ENCODE results near the gene ASGR1. TPM values are rescaled to one million over a fixed set of nuclear protein-coding genes. Genes with fewer than 3 reads are reported as not detected.

ASGR1 gene
- total and polyA plus RNA-seq, 11 donors = 0.19 to 3.5 (median 0.53) TPM; not detected in 3

DNA sequence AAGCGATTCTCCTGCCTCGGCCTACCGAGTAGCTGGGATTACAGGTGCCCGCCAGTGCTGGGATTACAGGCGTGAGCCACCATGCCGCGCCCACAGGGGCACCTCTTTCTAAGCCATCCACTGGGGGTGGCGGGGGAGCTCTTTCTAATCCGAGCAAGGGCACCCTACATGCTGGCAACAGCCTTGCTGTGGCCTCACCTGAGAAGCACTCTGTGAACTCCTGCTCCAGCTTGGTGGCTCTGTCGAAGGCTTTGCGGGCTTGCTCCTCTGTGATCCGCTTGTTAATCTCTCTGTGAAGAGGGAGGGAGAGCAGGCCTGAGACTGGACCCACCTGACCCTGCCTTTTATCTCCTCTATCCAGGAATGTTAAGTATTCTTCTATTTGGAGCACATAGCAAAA lies 11.9 kb upstream of the ASGR1 start:
- DNase-seq = no peak
- TF ChIP-seq, protein P1, sequence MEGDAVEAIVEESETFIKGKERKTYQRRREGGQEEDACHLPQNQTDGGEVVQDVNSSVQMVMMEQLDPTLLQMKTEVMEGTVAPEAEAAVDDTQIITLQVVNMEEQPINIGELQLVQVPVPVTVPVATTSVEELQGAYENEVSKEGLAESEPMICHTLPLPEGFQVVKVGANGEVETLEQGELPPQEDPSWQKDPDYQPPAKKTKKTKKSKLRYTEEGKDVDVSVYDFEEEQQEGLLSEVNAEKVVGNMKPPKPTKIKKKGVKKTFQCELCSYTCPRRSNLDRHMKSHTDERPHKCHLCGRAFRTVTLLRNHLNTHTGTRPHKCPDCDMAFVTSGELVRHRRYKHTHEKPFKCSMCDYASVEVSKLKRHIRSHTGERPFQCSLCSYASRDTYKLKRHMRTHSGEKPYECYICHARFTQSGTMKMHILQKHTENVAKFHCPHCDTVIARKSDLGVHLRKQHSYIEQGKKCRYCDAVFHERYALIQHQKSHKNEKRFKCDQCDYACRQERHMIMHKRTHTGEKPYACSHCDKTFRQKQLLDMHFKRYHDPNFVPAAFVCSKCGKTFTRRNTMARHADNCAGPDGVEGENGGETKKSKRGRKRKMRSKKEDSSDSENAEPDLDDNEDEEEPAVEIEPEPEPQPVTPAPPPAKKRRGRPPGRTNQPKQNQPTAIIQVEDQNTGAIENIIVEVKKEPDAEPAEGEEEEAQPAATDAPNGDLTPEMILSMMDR (IDR thresholded peaks at IDR 0.05) = no peak
- TF ChIP-seq POLR2A (IDR thresholded peaks at IDR 0.05) = no peak
- no peaks in the 10 kb centered on the region for H3K27me3 ChIP-seq
- no peak overlapping the region for H3K27ac ChIP-seq
- no peak for ATAC-seq
- 84 to 88% (median 87%) methylated on average over 12 of the region's 12 CpGs for WGBS, 4 donors
- no peaks in the 10 kb centered on the region for H3K9me3 ChIP-seq
- H3K36me3 ChIP-seq = peaks cover 0 to 50% (median 30%) of the 10 kb centered on the region in 9 donors
- H3K4me1 ChIP-seq = no peaks in the 10 kb centered on the region
- intact Hi-C loops (cut with DNase I) = no loop called here
- no peak overlapping the region for H3K4me3 ChIP-seq

DNA sequence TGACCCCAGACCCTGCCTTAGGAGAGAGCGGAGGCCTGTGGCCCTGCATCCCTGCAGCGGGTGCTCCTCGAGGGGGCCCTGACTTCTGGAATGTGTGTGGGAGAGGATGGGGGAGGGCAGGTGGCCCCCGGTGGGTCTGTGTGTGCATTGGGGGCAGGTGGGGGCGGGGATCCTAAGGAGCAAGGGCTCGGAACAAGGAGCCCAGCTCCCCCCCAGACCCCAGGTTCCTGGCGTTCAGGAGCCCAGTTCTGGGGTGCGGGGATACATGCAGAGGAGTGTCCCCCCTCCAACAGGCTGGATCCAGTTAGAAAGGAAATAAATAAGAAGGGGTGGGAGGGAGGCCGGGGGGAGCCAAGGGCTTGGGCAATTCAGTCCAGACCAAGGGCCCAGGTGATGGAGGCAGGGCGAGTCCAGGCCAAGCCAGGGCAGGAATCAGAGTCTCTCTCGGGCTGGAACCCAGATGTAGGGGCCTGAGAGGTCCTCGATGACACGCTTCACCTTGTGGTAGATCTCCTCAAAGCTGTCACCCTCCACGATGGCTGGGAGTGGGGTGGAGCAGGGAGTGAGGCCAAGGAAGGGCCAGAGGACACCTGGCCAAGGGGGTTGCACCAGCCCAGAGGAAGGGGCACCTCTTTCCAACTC lies 11.2 kb upstream of the ASGR1 start:
- DNase-seq = no peak
- no peaks in the 10 kb centered on the region for H3K27me3 ChIP-seq
- intact Hi-C loops (cut with DNase I) = no loop called here
- no peak overlapping the region for H3K4me3 ChIP-seq
- TF ChIP-seq POLR2A (IDR thresholded peaks at IDR 0.05) = no peak
- TF ChIP-seq, protein P1 (IDR thresholded peaks at IDR 0.05) = no peak
- no peaks in the 10 kb centered on the region for H3K9me3 ChIP-seq
- H3K27ac ChIP-seq = no peak overlapping the region
- peaks cover 0 to 44% (median 24%) of the 10 kb centered on the region in 9 donors for H3K36me3 ChIP-seq
- no peaks in the 10 kb centered on the region for H3K4me1 ChIP-seq
- 89 to 91% (median 91%) methylated on average over 14 of the region's 14 CpGs for WGBS, 4 donors
- no peak for ATAC-seq

DNA sequence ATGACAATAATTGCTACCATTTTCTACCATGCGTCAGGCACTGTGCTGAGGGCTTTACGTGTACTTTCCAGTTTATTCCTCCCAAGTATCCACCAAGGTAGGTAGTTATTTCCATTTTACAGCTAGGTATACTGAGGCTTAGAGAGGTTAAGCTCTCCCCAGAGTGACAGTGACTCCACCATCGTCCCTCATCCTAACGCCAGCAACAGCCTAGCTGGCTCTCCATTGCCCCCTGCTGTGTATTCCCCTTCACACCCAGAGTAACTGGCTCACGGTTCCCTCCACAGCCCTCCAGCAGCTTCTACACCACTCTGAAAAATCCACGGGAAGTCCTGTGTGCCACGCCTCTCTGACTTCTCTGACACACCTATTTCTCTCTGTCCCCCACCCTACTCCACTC lies 7.1 kb upstream of the ASGR1 start:
- intact Hi-C loops (cut with DNase I) = no loop called here
- Histone ChIP-seq H3K4me1 (no peaks in the 10 kb centered on the region), H3K4me3 (no peak overlapping the region), H3K9me3 (no peaks in the 10 kb centered on the region), H3K36me3 (peaks cover 0 to 12% (median 10%) of the 10 kb centered on the region in 9 donors), H3K27me3 (no peaks in the 10 kb centered on the region), H3K27ac (no peak overlapping the region)
- ATAC-seq (no peak), DNase-seq (no peak)
- 62 to 67% (median 66%) methylated on average over 7 of the region's 7 CpGs for WGBS, 4 donors
- no peak for TF ChIP-seq POLR2A (IDR thresholded peaks at IDR 0.05)
- TF ChIP-seq, protein P1 (IDR thresholded peaks at IDR 0.05) = peak in 3 of 12 donors; percentile 11 to 26 (median 14)

DNA sequence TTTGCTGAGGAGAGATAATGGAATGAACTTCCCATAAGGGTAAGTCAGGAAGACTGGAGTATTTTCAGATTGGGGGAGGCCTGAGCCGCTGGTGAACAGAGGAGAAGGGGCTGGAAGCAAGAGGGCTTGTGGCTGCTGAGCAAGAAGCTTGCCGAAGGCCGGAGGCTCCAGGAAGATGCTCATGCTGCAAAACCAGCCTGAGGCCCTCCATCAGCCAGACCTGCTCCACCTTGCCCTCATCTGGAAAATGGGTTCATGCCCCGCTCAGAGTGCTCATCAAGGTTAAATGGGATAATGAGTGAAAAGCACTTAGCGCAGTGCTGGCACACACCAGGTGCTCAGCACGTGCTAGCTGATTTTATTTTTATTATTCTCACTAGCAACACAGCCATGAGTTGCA lies 5.5 kb upstream of the ASGR1 start:
- WGBS, 4 donors = 89 to 93% (median 90%) methylated on average over 6 of the region's 6 CpGs
- intact Hi-C loops (cut with DNase I) = no loop called here
- no peaks in the 10 kb centered on the region for H3K36me3 ChIP-seq

More for the DNA sequence above, 5.5 kb upstream of the ASGR1 start:
- no peaks in the 10 kb centered on the region for H3K4me1 ChIP-seq
- ATAC-seq (no peak), DNase-seq (no peak)
- no peak overlapping the region for H3K27ac ChIP-seq
- H3K9me3 ChIP-seq = no peaks in the 10 kb centered on the region
- H3K4me3 ChIP-seq = no peak overlapping the region
- TF ChIP-seq, protein P1 (IDR thresholded peaks at IDR 0.05) = no peak
- TF ChIP-seq POLR2A (IDR thresholded peaks at IDR 0.05) = no peak
- no peaks in the 10 kb centered on the region for H3K27me3 ChIP-seq

All from heart left ventricle (tissue), 16 donors.